ENCODE data around the gene ATP6V1A. TPM values are rescaled to one million over a fixed set of nuclear protein-coding genes. Genes with fewer than 3 reads are reported as not detected.
"Not testable (repeated sequence)": the region's sequence is repeated elsewhere in the genome, so short reads cannot be mapped to it uniquely, and the experiment has no call there.

ATP6V1A gene
- total RNA-seq, 1 experiment from 2014 or later, result 59.2 TPM

DNA sequence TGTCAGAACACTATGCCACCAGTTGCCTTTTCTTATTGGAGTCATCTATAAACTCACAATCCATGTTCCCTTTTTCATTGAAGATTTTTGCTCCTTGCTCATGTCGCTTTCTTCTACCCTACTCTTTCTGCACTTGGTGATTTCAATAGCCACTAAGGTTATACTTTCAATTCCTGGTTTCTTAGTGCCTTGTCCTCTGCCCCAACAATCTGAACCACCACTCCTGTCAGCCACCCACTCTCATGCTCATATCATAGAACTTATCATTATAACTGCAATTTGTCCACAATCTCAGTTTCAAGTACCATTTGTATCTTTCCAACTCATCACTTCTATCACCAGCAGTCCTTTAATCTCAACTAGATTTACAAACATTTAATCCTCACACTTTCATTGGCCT is 81.8 kb downstream of the ATP6V1A start:
- no peak for DNase-seq (ENCODE audit: low read depth)

DNA sequence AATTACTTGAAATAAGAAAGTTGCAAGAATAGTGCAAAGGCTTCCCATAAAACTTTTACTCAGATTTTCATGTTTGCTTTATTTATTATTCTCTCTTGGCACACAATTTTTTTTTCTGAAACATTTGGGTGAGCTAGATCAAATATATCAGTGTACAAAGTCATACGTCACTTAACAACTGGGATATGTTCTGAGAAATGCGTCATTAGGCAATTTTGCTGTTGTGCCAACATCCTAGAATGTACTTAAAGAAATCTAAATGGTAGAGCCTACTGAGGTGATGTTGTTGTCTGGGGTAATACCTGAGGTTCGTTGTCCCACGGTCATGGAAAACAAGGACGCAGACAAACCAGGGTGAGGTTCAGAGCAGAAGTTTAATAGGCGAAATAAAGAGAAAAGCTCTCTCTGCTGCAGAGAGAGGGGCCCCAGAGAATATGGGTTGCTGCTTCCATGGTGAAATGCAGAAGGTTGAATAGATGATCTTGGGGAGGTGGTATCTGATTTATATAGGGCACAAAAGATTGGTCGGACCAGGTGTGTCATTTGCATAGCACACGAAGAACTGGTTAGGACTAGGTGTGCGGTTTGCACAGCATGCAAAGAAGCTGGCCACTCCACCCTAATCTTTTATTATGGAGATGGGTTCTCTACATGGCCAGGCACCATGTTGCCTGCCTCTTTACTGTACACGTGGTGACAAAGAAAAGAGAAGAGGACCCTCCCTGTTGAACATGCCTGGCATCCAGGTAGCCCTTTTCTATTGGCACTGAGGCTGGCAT is 82.9 kb downstream of the ATP6V1A start:
- DNase-seq (ENCODE audit: low read depth), result no peak

DNA sequence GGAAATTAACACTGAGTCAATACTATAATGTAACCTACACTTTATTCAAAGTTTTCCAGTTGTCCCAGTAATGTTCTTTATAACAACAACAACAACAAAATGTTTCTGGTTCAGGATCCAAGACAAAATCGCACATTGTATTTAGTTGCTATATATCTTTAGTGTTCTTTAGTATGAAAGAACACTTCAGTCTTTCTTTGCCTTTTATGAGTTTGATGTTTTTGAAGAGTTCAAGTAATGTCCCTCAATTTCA is 84.2 kb downstream of the ATP6V1A start:
- DNase-seq (ENCODE audit: low read depth), result no peak

DNA sequence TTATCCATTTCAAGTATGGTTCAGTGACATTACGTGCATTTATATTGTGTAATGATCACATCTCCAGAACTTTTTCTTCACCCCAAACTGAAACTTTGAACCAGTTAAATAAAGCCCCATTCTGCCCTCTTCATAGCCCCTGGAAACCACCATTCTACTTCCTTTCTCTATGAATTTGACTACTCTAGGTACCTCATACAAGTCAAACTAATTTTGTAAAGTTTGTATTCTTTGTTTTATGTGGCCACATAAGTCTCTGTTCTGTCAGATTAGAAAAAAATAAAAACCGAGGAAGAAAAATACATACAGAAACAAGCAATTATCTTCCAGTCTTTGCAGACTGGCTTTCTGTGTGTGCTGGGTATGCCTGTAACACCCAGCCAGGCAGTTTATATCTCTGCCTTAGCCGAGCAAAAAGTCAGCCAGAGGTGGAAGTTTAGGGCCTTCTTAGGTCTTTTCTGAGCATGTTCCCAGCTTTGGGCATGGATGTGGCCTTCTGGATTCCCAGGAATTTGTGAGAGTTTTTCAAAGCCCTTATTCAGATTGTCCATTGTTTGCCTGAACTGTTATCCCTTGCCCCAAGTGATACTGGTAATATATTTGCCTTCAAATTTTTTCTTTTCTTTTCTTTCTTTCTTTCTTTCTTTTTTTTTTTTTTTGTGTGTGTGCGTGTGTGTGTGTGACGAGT is 85.8 kb downstream of the ATP6V1A start:
- no peak for DNase-seq (ENCODE audit: low read depth)

DNA sequence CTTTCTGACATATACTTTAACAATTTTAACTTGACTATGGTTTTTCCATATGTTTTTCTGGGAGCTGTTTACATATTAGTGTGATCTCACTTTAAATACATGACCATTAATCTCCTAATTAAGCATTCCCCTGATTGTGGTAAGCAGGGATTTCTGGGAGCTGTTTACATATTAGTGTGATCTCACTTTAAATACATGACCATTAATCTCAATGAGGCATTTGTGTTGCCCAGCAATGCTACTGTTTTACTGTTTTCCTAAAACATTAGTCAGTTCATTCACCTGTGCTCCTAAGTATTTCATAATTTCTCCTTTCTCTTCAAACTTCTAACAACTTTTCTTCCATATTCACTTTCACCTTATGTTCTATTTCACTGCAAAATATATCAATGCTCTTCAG is 88.1 kb downstream of the ATP6V1A start:
- no peak for DNase-seq (ENCODE audit: low read depth)

DNA sequence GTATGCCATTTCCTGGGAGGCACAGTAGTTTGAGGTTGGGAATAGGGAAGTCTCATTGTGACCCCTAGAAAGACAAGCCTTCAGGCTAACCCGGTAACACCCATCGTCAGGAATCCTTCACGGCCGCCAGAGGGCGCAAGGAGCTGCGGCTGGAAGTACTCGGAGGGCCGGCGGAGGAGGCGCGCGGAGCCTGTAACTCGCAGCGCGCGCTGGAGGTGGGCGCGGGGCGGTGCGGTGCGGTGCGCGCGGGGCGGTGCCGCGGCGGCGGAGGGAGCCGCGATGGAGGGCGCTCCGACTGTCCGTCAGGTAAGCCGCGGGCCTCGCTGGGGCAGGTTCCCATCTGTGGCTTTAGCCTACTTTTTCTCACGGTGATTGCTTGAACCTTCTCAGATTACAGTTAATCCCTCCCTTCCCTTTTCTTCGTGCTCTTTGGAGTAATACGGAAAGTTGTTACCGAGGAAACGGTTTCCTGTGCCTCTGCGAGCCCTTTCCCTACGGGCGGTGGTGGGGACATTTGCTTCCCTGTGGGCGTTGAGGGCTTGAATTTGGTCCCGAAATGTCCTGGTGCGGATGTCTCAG is 91.9 kb downstream of the ATP6V1A start, which contains the start of gene GRAMD1C:
GRAMD1C (plus strand) TSS at position 158 of the 579 bp plus-strand sequence; CDS start at position 280, 122 bp downstream.
- DNase-seq (ENCODE audit: low read depth), result peak; percentile 78

DNA sequence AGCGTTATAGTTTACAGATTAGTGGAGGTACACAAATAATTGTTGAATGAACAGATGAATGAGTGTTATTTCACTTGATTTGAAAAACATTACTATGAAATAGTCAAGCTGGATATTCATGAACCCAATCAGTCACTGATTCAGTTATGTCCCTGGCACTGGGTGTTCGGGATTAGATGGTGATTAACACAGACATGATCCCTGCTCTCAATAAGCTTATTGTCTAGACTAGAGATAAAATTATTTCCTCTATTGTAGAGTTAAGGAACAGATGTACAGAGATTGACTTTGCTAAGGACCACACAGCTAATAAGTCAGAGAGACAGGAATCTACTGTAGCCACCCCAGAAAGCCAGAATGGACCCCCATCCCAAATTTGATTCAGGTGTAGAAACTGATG is 92.7 kb downstream of the ATP6V1A start:
- DNase-seq (ENCODE audit: low read depth), result no peak

DNA sequence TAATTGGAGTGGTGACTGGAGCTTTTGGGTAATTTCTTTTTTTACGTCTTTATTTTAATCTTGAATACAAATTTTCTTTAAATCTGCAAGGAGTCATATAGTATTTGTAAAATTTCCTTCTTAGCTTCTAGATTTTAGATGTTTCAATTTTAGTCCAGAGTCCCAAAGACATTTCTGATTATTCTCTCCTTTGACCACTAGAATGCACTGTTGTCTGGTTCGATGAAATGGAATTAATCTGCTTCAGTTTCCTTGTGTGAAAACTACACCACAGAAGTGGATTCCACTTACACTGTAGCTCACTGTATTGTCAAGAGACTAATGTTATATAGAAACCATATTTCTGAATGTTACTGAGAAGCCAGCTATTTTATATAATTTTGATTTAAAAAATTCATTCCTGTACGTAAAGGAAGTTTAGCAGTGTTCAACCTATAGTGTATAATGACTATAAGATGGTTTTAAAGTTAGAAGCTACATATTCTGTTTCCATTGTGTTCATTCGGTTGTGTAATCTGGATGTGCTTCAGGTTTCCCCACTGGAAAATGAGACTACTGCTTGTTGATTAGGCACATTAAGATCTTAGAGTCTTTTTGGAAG is 97.9 kb downstream of the ATP6V1A start:
- DNase-seq (ENCODE audit: low read depth), result peak; percentile 40

DNA sequence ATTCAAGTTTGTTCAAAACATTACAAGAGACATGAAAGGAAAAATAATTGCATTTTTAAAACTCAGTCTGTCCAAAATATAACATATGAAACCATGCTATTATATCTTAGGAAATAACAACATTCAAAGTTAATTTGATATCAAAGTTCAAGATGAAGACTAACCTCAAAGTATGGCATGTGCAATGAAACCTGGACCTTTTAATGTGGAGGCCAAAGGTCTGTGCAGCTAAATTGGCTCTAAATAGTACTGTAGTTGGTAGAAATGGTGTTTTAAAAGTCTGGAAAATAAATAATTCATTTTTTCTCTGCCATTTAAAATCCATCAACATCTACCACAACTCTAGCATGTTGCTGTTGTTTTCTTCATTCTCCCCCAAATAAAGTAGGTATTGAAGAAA is 100.4 kb downstream of the ATP6V1A start:
- DNase-seq (ENCODE audit: low read depth), result no peak

DNA sequence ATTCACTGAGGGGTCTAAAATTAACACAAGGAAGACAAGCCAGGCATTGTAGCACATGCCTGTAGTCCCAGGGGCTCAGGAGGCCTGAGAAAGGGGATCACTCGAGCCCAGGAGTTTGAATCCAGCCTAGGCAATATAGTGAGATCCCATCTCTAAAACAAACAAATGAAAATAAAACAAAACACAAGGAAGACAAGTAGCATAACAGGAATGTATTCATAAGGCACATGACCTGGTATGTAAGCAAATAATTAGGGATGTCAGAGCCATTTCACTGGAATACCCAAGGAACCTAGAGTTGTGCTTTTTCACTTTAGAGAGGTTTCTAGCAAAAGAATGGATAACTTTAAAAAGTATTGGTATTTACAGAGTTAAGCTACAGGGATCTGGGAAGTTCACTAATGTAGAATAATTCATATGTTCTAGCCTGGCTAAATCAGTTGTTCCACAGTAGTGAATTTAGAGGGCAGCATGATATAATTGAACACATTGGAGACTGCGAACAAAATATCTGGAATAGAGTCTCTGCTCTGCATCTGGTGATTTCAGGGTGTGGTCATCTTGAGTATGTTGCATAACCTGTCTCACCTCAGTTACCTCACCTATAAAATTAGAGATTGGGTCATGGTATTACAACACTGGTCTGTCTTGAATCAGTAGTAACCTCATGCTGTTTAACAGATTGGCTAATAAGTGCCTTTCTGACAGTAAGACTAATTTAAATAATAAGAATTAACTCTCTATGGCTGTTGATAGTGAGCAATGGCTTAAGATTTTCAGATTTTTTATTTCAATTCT is 101.0 kb downstream of the ATP6V1A start:
- no peak for DNase-seq (ENCODE audit: low read depth)

DNA sequence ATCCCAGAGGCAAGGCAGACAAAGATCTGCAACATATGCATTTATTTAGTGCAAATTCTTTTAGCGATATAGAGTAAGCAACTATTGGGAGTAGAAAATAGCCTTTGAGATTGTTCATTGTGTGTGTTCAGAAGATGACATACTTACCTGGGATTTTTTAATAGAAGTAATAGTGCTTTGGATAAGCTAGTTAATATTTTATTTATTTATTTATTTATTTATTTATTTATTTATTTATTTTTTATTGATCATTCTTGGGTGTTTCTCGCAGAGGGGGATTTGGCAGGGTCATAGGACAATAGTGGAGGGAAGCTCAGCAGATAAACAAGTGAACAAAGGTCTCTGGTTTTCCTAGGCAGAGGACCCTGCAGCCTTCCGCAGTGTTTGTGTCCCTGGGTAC is 102.2 kb downstream of the ATP6V1A start:
- not testable (repeated sequence) for DNase-seq (ENCODE audit: low read depth)

DNA sequence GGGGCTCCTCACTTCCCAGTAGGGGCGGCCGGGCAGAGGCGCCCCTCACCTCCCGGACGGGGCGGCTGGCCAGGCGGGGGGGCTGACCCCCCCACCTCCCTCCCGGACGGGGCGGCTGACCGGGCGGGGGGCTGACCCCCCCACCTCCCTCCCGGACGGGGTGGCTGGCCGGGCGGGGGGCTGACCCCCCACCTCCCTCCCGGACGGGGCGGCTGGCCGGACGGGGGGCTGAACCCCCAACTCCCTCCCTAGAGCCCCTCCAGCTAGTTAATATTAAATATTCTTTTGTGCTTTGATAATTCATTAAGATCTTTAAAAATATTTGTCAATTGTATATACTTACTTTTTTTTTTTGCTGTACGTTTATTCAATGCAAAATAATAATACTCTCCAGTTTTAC is 103.0 kb downstream of the ATP6V1A start:
- not testable (repeated sequence) for DNase-seq (ENCODE audit: low read depth)

DNA sequence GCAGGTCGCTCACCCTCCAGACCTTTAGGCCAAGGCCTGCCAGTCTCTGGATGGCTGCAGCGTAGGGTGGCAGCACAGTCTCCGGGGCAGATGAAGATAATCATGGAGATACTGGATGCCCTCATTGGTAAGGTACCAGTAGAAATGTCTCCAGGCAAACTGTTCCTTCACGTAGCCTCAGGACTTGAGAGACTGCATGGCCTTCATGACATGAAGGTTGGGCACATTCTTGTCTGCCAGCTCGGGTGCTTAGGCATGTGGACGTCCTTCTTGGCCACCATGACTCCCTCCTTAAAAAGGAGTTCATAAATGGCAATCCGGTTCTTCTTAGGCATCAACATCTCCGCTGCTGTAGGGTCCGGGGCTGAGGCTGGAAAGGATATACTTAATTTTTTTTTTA is 103.6 kb downstream of the ATP6V1A start:
- DNase-seq (ENCODE audit: low read depth), result not testable (repeated sequence)

DNA sequence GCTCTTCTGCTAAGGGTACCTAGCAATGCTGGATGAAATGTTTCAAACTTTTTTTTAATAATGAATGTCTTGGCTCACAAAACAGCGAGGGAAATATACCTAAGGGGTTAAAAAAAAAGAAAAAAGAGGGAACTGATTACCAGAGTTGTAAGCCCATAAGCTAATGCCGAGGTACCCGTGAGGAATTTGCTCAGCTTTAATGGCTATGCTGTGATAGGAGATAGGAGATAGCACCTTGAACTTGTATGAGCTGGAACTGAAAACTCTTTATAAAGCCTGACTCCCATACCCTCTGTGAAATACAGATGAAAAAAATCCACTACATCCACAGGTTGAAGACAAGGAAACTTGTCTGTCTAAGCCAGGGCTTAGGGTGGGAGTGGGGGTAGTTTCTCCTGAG is 105.7 kb downstream of the ATP6V1A start:
- no peak for DNase-seq (ENCODE audit: low read depth)

Other genes with a start within 250 kb of the ATP6V1A start
- gene SPICE1, start 231.9 kb upstream of the ATP6V1A start, total RNA-seq (2014; rRNA removed), result 11.9 and 14.4 TPM in 2 replicates
- gene SIDT1, start 214.5 kb upstream of the ATP6V1A start, total RNA-seq (2014; rRNA removed), result not detected in 2 replicates
- 8.3 and 11.9 TPM in 2 replicates for gene USF3, start 50.4 kb upstream of the ATP6V1A start, total RNA-seq (2014; rRNA removed)
- 204 and 247 TPM in 2 replicates for gene NAA50, start 786 bp upstream of the ATP6V1A start, total RNA-seq (2014; rRNA removed)
- gene GRAMD1C, start 91.8 kb downstream of the ATP6V1A start, total RNA-seq (2014; rRNA removed), result 2.2 TPM in 2 replicates
- 0.06 and 0.11 TPM in 2 replicates for gene ZDHHC23, start 201.0 kb downstream of the ATP6V1A start, total RNA-seq (2014; rRNA removed)